Measurements from ENCODE around the gene RCC1. TPM values are rescaled to one million over a fixed set of nuclear protein-coding genes. Genes with fewer than 3 reads are reported as not detected.
"Not testable (repeated sequence)": the region's sequence is repeated elsewhere in the genome, so short reads cannot be mapped to it uniquely, and the experiment has no call there.

Gene RCC1
- total RNA-seq, 2 donors from 2014 or later: 10.7 to 15.1 TPM

DNA sequence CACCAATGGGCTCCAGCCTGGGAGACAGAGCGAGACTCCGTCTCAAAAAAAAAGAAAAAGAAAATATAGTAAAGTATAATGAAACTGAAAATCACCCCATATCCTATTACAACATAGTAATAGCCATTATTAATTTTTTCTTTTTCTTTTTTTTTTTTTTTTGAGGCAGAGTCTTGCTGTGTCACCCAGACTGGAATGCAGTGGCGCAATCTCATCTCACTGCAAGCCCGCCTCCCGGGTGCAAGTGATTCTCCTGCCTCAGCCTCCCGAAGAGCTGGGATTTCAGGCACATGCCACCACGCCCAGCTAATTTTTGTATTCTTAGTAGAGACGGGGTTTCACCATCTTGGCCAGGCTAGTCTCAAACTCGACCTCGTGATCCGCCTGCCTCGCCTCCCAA is 67.0 kb downstream of the RCC1 start:
- not testable (repeated sequence) for H3K4me1 Mint-ChIP-seq; H3K27ac Mint-ChIP-seq; H3K27me3 Mint-ChIP-seq; DNase-seq; ATAC-seq; H3K4me3 Mint-ChIP-seq; H3K9me3 ChIP-seq (ENCODE audit: control insufficient read depth, low read length, poor library complexity, severe bottlenecking); H3K36me3 Mint-ChIP-seq (ENCODE audit: low read depth)

DNA sequence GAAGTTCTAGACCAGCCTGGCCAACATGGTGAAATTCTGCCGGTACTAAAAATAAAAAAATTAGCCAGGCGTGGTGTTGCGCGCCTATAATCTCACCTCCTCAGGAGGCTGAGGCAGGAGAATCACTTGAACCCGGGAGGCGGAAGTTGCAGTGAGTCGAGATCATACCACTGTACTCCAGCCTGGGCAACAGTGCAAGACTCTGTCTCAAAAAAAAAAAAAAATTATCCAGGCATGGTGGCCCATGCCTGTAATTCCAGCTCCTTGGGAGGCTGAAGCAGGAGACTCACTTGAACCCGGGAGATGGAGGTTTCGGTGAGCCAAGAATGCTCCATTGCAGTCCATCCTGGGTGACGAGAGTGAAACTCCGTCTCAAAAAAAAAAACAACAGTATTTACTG is 67.7 kb downstream of the RCC1 start:
- H3K27me3 Mint-ChIP-seq: no peaks in the 10 kb centered on the region
- ATAC-seq: no peak
- peaks cover 4% of the 10 kb centered on the region for H3K36me3 Mint-ChIP-seq (ENCODE audit: low read depth)
- peaks cover 5% of the 10 kb centered on the region for H3K4me1 Mint-ChIP-seq
- H3K4me3 Mint-ChIP-seq: no peak overlapping the region
- H3K9me3 ChIP-seq (ENCODE audit: control insufficient read depth, low read length, poor library complexity, severe bottlenecking): no peaks in the 10 kb centered on the region
- no peak for DNase-seq
- no peak overlapping the region for H3K27ac Mint-ChIP-seq

DNA sequence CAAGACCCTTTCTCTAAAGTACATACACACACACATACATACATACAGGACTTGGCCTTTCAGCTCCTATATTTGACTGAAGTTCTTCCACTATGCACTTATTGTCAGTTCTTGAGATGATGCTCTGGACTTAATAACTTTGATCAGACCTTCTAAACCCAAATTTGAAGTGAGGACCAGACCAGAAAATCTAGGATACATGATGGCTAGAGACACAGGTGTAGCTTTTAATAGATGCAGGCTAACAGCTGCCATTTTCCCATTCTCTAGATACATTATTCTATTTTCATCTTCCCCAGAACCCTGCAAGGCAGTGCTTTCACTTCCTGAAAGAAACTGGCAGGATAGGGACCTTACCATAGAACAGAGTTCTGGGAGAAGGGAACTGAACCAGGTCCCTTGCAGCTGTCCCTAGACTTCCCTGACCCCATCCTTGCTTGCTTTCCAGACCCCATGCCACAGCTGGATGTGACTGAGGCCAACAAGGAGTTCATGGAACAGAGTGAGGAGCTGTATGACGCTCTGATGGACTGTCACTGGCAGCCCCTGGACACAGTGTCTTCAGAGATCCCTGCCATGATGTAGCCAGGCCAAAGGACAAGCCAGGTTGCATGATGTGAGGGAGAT is 71.3 kb downstream of the RCC1 start:
- H3K36me3 Mint-ChIP-seq (ENCODE audit: low read depth): peaks cover 2% of the 10 kb centered on the region
- H3K4me3 Mint-ChIP-seq: peak overlapping the region; percentile 7
- DNase-seq: no peak

GRCh38 chr1:28577738-28578536 is 72.1 kb downstream of the RCC1 start:
- no peak for DNase-seq
- Mint-ChIP-seq H3K27me3 (no peaks in the 10 kb centered on the region), H3K27ac (peak overlapping the region; percentile 88), H3K36me3 (ENCODE audit: low read depth) (peaks cover 2% of the 10 kb centered on the region), H3K4me3 (peak overlapping the region; percentile 7), H3K4me1 (peaks cover 38% of the 10 kb centered on the region)
- H3K9me3 ChIP-seq (ENCODE audit: control insufficient read depth, low read length, poor library complexity, severe bottlenecking): no peaks in the 10 kb centered on the region
- ATAC-seq: no peak

More for the DNA sequence above, 71.3 kb downstream of the RCC1 start:
- Mint-ChIP-seq H3K27me3 (no peaks in the 10 kb centered on the region), H3K27ac (peak overlapping the region; percentile 88), H3K4me1 (peaks cover 34% of the 10 kb centered on the region)
- no peaks in the 10 kb centered on the region for H3K9me3 ChIP-seq (ENCODE audit: control insufficient read depth, low read length, poor library complexity, severe bottlenecking)
- no peak for ATAC-seq

GRCh38 chr1:28578696-28579218 is 72.9 kb downstream of the RCC1 start:
- no peak for DNase-seq
- no peaks in the 10 kb centered on the region for H3K9me3 ChIP-seq (ENCODE audit: control insufficient read depth, low read length, poor library complexity, severe bottlenecking)
- ATAC-seq: no peak
- no peaks in the 10 kb centered on the region for H3K27me3 Mint-ChIP-seq
- peaks cover 41% of the 10 kb centered on the region for H3K4me1 Mint-ChIP-seq
- peak overlapping the region; percentile 88 for H3K27ac Mint-ChIP-seq
- H3K4me3 Mint-ChIP-seq: peak overlapping the region; percentile 15
- peaks cover 2% of the 10 kb centered on the region for H3K36me3 Mint-ChIP-seq (ENCODE audit: low read depth)

DNA sequence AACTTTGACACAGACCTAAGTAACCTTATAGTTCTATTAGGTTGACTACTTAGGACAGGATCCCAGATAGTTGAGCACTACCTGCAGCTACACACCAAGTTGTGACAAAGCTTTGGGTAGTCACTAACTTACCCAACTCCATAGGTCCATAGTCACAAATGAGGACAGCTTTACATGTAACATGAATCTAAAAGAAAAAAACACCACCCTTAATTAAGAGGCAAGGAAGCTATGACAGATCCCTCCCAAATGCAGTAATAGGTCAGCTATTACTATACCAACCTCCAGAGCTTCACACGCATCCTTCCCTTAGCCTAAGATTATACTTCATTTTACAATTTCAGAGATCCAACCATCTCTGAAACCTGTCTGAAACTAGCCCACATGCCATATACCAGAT is 73.6 kb downstream of the RCC1 start:
- H3K36me3 Mint-ChIP-seq (ENCODE audit: low read depth): peaks cover 2% of the 10 kb centered on the region
- H3K4me1 Mint-ChIP-seq: peaks cover 41% of the 10 kb centered on the region

DNA sequence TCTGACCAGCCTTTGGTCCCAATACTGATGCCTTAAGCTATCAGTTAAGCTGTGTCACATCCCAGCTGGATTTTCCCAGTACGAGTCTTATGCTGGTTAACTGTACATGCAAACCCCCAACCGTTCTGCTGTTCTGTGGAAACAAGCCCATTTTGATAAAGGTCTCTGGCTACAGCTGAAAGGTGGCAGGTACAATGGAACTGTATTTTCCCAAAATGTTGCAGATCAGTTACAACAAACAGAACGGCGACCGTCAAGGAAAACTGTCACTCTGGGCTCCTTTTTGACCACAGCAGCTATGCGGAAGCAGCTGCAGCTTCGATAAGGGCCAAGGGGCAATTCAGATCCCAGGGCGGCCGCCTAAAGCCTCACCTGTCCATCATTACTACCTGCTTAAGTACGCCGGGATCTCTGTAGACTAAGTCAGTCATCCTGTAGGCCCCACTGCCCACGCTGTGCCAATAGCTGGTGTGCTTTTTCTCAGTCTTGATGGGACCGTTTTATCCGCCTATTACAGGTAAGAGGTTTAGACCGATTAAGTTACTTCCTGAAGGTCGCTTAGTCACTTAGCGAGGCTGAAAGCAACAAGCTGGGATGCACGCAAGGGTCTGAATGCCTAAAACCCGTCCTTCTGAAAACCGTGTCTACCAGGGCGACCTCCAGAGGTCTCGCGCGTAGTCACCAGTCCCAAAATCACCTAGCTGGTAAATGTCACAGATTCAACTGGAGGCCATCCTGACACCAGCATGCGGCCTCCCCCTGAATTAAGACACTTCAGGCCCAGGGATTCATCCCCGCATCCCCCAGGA is 75.1 kb downstream of the RCC1 start:
- Mint-ChIP-seq H3K27me3 (no peaks in the 10 kb centered on the region), H3K4me3 (peak overlapping the region; percentile 95), H3K27ac (peak overlapping the region; percentile 88), H3K36me3 (ENCODE audit: low read depth) (peaks cover 2% of the 10 kb centered on the region), H3K4me1 (peaks cover 41% of the 10 kb centered on the region)
- H3K9me3 ChIP-seq (ENCODE audit: control insufficient read depth, low read length, poor library complexity, severe bottlenecking): no peaks in the 10 kb centered on the region
- DNase-seq (peak in 2 of 3 donors; percentile 24 to 32), ATAC-seq (peak; percentile 73)

More for the DNA sequence above, 73.6 kb downstream of the RCC1 start:
- Mint-ChIP-seq H3K27ac (peak overlapping the region; percentile 88), H3K4me3 (peak overlapping the region; percentile 95), H3K27me3 (no peaks in the 10 kb centered on the region)
- no peak for ATAC-seq
- no peak for DNase-seq
- no peaks in the 10 kb centered on the region for H3K9me3 ChIP-seq (ENCODE audit: control insufficient read depth, low read length, poor library complexity, severe bottlenecking)

- no peaks in the 10 kb centered on the region for H3K9me3 ChIP-seq (ENCODE audit: control insufficient read depth, low read length, poor library complexity, severe bottlenecking)
- H3K27ac Mint-ChIP-seq: peak overlapping the region; percentile 88
- peak; percentile 92 for ATAC-seq
- DNase-seq: peak; percentile 87 to 91 (median 89)
- H3K27me3 Mint-ChIP-seq: no peaks in the 10 kb centered on the region
- peaks cover 43% of the 10 kb centered on the region for H3K4me1 Mint-ChIP-seq
- peaks cover 2% of the 10 kb centered on the region for H3K36me3 Mint-ChIP-seq (ENCODE audit: low read depth)
- peak overlapping the region; percentile 95 for H3K4me3 Mint-ChIP-seq
These were observed 75.8 kb downstream of the RCC1 start for GRCh38 chr1:28581531-28582247.

DNA sequence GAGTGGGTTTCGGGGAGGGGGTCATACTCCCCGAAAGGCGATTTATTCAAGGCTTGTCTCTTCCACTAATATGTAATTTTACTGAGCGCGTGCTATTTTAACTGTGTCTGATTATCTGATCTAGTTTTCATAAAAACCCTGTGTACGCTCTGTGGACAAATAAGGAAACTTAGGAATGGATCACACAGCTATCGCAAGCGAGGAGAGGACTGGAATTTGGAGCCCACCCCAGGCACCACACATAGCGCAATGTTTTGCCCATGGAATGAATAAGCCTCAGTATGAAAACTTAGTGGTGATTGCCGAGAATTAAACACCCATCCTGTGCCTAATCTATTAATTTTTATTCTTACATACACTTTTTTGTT is 76.4 kb downstream of the RCC1 start:
- Mint-ChIP-seq H3K27ac (peak overlapping the region; percentile 88), H3K36me3 (ENCODE audit: low read depth) (peaks cover 2% of the 10 kb centered on the region), H3K4me1 (peaks cover 43% of the 10 kb centered on the region), H3K27me3 (no peaks in the 10 kb centered on the region), H3K4me3 (peak overlapping the region; percentile 95)
- no peak for ATAC-seq
- H3K9me3 ChIP-seq (ENCODE audit: control insufficient read depth, low read length, poor library complexity, severe bottlenecking): no peaks in the 10 kb centered on the region
- DNase-seq: no peak

GRCh38 chr1:28586585-28587391 is 80.9 kb downstream of the RCC1 start:
- not testable (repeated sequence) for DNase-seq; H3K9me3 ChIP-seq (ENCODE audit: control insufficient read depth, low read length, poor library complexity, severe bottlenecking); H3K27me3 Mint-ChIP-seq; H3K36me3 Mint-ChIP-seq (ENCODE audit: low read depth); H3K27ac Mint-ChIP-seq; H3K4me3 Mint-ChIP-seq; ATAC-seq
- peaks cover 12% of the 10 kb centered on the region for H3K4me1 Mint-ChIP-seq
